ENCODE results near the gene ADPRHL1. TPM values are rescaled to one million over a fixed set of nuclear protein-coding genes. Genes with fewer than 3 reads are reported as not detected.

The ADPRHL1 gene
- total and polyA plus RNA-seq, 10 donors = 0.52 to 4.3 (median 1.5) TPM

DNA sequence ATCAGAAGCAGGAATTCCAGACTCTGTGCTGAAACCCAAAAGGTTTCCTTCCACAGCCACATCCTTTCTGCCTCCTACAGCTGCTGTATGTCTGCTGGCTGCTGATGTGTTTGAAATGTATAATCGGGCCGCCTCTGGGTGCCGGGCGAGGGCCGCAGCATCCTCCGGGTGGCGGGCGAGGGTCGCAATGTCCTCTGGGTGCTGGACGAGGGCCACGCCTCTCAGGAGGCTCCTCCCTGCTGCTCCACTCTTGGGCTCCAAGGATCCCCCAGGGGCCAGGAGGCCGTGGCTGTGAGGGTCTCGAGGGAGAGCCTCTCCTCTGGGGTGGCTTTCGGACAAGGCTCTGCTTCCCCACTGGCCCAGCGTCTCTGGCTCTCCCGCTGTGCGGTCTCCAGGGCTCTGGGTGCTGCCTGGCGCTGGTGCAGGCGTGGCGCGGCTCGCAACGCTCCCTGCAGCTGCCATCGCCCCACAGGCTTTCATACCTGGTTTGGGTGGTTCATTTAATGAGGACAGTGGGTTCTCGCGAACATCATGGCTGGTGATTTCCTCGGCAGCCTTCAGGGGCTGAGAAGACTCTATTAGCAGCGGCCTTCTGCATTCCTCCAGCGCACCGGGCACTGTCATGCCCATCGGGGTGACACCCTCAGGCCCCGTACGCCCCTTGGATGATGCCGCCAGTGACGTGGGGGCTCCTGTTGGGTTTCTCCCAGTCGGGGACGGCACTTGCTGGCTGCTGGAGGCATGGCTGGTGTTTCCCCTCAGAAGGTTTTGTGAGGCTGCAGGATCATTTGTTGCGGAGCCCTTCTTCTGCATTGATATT lies 47.6 kb downstream of the ADPRHL1 start:
- peaks cover 0 to 9% (median 2%) of the 10 kb centered on the region in 8 donors for H3K9me3 ChIP-seq
- intact Hi-C loops (cut with DNase I; ENCODE audit: low total_unique reads) = no loop called here
- H3K4me1 ChIP-seq = peaks cover 0 to 72% (median 27%) of the 10 kb centered on the region in 6 donors
- peak; percentile 64 for DNase-seq
- TF ChIP-seq POLR2A (IDR thresholded peaks at IDR 0.05) (no peak), POLR2AphosphoS5 (IDR thresholded peaks at IDR 0.05) (no peak)
- TF ChIP-seq, protein P1, sequence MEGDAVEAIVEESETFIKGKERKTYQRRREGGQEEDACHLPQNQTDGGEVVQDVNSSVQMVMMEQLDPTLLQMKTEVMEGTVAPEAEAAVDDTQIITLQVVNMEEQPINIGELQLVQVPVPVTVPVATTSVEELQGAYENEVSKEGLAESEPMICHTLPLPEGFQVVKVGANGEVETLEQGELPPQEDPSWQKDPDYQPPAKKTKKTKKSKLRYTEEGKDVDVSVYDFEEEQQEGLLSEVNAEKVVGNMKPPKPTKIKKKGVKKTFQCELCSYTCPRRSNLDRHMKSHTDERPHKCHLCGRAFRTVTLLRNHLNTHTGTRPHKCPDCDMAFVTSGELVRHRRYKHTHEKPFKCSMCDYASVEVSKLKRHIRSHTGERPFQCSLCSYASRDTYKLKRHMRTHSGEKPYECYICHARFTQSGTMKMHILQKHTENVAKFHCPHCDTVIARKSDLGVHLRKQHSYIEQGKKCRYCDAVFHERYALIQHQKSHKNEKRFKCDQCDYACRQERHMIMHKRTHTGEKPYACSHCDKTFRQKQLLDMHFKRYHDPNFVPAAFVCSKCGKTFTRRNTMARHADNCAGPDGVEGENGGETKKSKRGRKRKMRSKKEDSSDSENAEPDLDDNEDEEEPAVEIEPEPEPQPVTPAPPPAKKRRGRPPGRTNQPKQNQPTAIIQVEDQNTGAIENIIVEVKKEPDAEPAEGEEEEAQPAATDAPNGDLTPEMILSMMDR (IDR thresholded peaks at IDR 0.05 in 8 of 11, conservative IDR thresholded peaks at IDR 0.05 in 3 of 11) = no peak
- H3K4me3 ChIP-seq = no peak overlapping the region
- peaks cover 0 to 26% (median 0%) of the 10 kb centered on the region in 7 donors for H3K27me3 ChIP-seq (replicated peaks in 1 of 7)
- peak overlapping the region in 3 of 8 donors; percentile 55 to 76 (median 68) for H3K27ac ChIP-seq
- H3K36me3 ChIP-seq = no peaks in the 10 kb centered on the region
- 89 to 95% (median 93%) methylated on average over 12 to 38 of the region's 38 CpGs for WGBS, 5 donors

DNA sequence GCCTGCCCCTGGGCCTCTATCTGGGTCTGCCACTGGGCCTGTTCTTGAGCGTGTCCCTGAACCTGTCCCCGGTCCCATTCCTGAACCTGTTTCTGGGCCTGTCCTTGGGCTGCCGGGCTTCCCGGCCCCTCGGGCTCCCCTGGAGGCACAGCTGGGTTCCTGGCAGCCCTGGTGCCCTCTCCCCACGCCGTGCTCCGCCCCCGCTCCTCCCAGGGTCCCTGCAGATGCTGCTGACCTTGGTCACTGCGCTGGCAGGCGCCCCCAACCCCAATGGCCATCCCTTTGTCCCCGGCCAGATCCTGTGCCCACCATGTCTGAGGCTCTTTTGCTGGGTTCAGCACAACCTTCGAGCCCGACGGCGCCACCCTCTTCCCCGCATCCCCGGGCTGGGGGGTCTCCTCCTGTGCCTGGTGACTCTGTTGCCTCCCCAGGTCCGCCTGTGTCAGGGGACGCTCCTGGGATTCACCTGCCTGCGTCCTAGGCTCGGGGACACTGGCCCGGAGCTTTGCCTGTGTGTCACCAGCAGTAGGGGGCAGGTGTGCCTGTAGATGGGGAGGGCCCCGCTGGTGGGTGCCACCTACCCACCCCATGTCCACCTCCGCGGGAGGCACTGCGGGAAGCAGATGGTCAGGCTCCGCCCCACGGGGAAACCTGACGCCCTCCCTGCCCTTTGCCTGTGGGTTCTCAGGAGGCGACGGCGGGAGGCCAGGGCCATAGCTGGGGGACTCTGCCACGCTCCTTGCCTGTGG lies 48.4 kb downstream of the ADPRHL1 start:
- Histone ChIP-seq H3K4me1 (peaks cover 0 to 65% (median 27%) of the 10 kb centered on the region in 6 donors), H3K27me3 (replicated peaks in 1 of 7) (peaks cover 0 to 26% (median 0%) of the 10 kb centered on the region in 7 donors), H3K4me3 (no peak overlapping the region), H3K27ac (peak overlapping the region in 7 of 8 donors; percentile 15 to 76 (median 55)), H3K9me3 (peaks cover 0 to 9% (median 2%) of the 10 kb centered on the region in 8 donors), H3K36me3 (no peaks in the 10 kb centered on the region)
- WGBS, 5 donors = 79 to 88% (median 80%) methylated on average over 31 to 34 of the region's 34 CpGs
- no peak for DNase-seq
- TF ChIP-seq POLR2AphosphoS5 (IDR thresholded peaks at IDR 0.05) = peak in 1 of 3 donors; percentile 15
- TF ChIP-seq, protein P1 (IDR thresholded peaks at IDR 0.05 in 8 of 11, conservative IDR thresholded peaks at IDR 0.05 in 3 of 11) = no peak
- TF ChIP-seq POLR2A (IDR thresholded peaks at IDR 0.05) = no peak
- intact Hi-C loops (cut with DNase I; ENCODE audit: low total_unique reads) = no loop called here

DNA sequence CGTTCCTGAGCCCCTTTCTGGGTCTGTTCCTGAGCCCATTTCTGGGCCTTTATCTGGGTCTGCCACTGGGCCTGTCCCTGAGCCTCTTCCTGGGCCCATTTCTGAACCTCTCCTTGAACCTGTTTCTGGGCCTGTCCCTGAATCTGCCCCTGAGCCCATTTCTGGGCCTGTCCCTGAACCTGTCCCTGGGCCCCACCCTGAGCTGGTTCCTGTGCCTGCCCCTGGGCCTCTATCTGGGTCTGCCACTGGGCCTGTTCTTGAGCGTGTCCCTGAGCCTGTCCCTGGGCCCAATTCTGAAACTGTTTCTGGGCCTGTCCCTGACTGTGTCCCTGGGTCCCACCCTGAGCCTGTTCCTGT lies 48.9 kb downstream of the ADPRHL1 start:
- Histone ChIP-seq H3K4me3 (no peak overlapping the region), H3K4me1 (peaks cover 0 to 60% (median 27%) of the 10 kb centered on the region in 6 donors), H3K27me3 (replicated peaks in 1 of 7) (peaks cover 0 to 26% (median 0%) of the 10 kb centered on the region in 7 donors), H3K9me3 (peaks cover 0 to 6% (median under 1%) of the 10 kb centered on the region in 8 donors), H3K27ac (peak overlapping the region in 6 of 8 donors; percentile 38 to 76 (median 61)), H3K36me3 (no peaks in the 10 kb centered on the region)
- WGBS, 5 donors = 53 to 89% (median 76%) methylated on average over 2 of the region's 2 CpGs
- intact Hi-C loops (cut with DNase I; ENCODE audit: low total_unique reads) = no loop called here
- TF ChIP-seq POLR2A (IDR thresholded peaks at IDR 0.05) = no peak
- TF ChIP-seq, protein P1 (IDR thresholded peaks at IDR 0.05 in 8 of 11, conservative IDR thresholded peaks at IDR 0.05 in 3 of 11) = no peak
- TF ChIP-seq POLR2AphosphoS5 (IDR thresholded peaks at IDR 0.05) = no peak
- no peak for DNase-seq

All from spleen (tissue), 11 donors.